ENCODE measurements around the gene HIF1A. TPM values are rescaled to one million over a fixed set of nuclear protein-coding genes. Genes with fewer than 3 reads are reported as not detected.

HIF1A gene
- total and polyA plus RNA-seq, 12 donors, result 15.4 to 97.3 (median 59.4) TPM

GRCh38 chr14:61780125-61780524 is 84.8 kb downstream of the HIF1A start:
- Histone ChIP-seq H3K9me3 (no peaks in the 10 kb centered on the region), H3K36me3 (peaks cover 0 to 100% (median 45%) of the 10 kb centered on the region in 9 donors), H3K27ac (no peak overlapping the region), H3K4me3 (no peak overlapping the region), H3K4me1 (no peaks in the 10 kb centered on the region), H3K27me3 (no peaks in the 10 kb centered on the region)
- ATAC-seq (no peak), DNase-seq (no peak)
- intact Hi-C loops (cut with DNase I), result no loop called here
- WGBS, 2 donors, result 75 to 82% methylated on average over 3 of the region's 3 CpGs
- no peak for TF ChIP-seq CTCF (IDR thresholded peaks at IDR 0.05)

DNA sequence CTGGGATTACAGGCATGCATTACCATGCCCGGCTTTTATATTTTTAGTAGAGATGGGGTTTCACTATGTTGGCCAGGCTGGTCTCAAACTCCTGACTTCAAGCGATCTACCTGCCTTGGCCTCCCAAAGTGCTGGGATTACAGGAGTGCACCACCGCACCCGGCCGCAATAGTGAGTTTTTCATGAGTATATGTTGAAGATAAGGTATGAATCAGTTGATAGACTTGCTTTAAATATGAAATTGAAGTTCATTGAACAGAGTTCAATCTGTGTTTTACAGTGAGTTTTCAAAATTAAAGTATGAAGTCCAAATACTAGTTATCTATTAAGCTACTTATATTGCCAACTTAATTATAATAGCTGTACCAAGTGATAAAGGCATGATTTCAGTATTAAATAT is 102.0 kb downstream of the HIF1A start:
- ATAC-seq (no peak), DNase-seq (no peak)
- Histone ChIP-seq H3K9me3 (no peaks in the 10 kb centered on the region), H3K36me3 (peaks cover 0 to 52% (median 6%) of the 10 kb centered on the region in 9 donors), H3K27me3 (no peaks in the 10 kb centered on the region), H3K4me3 (no peak overlapping the region), H3K27ac (no peak overlapping the region), H3K4me1 (no peaks in the 10 kb centered on the region)
- intact Hi-C loops (cut with DNase I), result no loop called here
- TF ChIP-seq CTCF (IDR thresholded peaks at IDR 0.05), result no peak
- 97% methylated on average over 5 of the region's 5 CpGs for WGBS, 2 donors

Other genes starting within 250 kb of the HIF1A start
- gene SNAPC1, start 66.9 kb downstream of the HIF1A start, total RNA-seq, result 10 to 100 TPM in 2 of 10 donors, 1 to 10 TPM in 8; 5.6 to 11.9 (median 7.4) TPM
- gene SNAPC1, start 66.9 kb downstream of the HIF1A start, polyA plus RNA-seq, result 1 to 10 TPM; 4.2 to 6.2 TPM
- under 1 TPM in 5 of 10 donors, not detected in 5; 0.02 to 0.19 (median 0.13) TPM for gene SYT16, start 117.2 kb downstream of the HIF1A start, total RNA-seq
- under 1 TPM in 1 of 2 donors, not detected in 1; 0.01 TPM for gene SYT16, start 117.2 kb downstream of the HIF1A start, polyA plus RNA-seq

Measured in heart right ventricle (tissue), 16 donors.